ENCODE data around the gene SKAP1.

Gene SKAP1

DNA sequence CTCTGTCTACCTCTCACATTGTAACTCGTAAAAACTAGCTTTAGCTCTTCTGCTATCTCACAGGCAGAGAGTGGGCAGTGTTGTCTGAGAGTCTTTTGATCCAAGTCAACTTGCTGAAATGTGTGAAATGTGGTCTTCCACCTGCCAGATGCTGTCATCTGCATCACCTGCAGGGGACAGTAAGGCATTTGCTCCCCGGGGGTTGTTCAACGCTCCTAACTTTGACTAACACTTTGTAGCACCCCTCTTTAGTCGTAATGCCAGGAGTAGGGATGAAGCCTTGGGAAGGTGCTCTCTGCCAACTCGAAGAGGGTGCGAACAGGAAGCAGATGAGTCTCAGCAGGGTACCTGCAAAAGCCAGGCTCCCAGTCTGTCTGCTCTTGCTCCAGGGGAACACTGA lies 286.4 kb downstream of the SKAP1 start:
- TF ChIP-seq, protein P1, sequence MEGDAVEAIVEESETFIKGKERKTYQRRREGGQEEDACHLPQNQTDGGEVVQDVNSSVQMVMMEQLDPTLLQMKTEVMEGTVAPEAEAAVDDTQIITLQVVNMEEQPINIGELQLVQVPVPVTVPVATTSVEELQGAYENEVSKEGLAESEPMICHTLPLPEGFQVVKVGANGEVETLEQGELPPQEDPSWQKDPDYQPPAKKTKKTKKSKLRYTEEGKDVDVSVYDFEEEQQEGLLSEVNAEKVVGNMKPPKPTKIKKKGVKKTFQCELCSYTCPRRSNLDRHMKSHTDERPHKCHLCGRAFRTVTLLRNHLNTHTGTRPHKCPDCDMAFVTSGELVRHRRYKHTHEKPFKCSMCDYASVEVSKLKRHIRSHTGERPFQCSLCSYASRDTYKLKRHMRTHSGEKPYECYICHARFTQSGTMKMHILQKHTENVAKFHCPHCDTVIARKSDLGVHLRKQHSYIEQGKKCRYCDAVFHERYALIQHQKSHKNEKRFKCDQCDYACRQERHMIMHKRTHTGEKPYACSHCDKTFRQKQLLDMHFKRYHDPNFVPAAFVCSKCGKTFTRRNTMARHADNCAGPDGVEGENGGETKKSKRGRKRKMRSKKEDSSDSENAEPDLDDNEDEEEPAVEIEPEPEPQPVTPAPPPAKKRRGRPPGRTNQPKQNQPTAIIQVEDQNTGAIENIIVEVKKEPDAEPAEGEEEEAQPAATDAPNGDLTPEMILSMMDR (conservative IDR thresholded peaks at IDR 0.05; ENCODE audit: low read depth) = no peak
- DNase-seq (ENCODE audit: low spot score) = no peak
- CTCF ChIA-PET = interaction anchor here (0.6 to 1.1 kb wide), 3 partner anchors 13 to 449 kb away, joined by 3 to 4 read pairs (median 3); no protein-coding TSS in a partner anchor
- no peak overlapping the region for H3K27ac ChIP-seq
- POLR2A ChIA-PET (ENCODE audit: low non-redundant PET) = no interaction called here

DNA sequence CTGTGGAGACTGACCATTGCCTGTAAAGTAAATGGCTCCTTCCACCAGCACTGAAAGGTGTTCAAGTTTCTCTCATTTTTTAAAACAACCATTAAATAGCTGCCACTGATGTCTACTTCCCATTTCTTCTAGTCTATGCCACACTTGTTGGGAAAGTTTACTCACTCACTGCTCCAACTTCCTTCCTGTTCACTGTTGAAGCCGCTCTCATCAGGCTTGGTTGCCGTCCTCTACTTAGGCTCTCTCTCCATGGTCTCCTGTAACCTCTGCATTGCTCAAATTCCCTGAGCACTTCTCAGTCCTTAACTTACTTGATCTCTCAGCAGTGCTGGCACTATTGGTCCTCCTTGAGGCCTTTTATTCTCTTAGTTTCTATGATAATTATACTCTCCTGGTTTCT lies 290.1 kb downstream of the SKAP1 start:
- TF ChIP-seq, protein P1 (conservative IDR thresholded peaks at IDR 0.05; ENCODE audit: low read depth) = no peak
- ChIA-PET POLR2A (ENCODE audit: low non-redundant PET) (no interaction called here), CTCF (no interaction called here)
- DNase-seq (ENCODE audit: low spot score) = no peak
- H3K27ac ChIP-seq = no peak overlapping the region

DNA sequence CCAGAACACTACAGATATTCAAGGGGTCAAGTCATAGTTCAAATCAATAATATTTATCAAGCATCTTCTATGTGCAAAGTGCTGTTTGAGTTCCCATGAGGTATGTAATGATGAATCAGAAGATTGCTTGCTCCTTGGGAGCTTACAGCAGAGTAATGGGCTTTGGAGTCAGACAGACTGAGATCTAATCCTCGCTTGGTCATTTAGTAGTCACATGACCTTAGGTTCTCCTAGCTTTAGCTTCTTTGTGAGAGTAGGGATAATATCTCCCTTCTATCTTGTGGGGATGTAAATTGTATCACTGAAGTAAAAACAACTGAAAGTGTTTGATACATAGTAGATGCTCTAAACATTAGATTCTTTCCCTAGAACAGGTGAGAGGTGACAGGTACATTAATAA lies 292.4 kb downstream of the SKAP1 start:
- no peak overlapping the region for H3K27ac ChIP-seq
- ChIA-PET CTCF (interaction anchor here (1.0 kb wide), 1 partner anchor 9 kb away, joined by 7 read pairs; no protein-coding TSS in a partner anchor), POLR2A (ENCODE audit: low non-redundant PET) (no interaction called here)
- TF ChIP-seq, protein P1 (conservative IDR thresholded peaks at IDR 0.05; ENCODE audit: low read depth) = no peak
- DNase-seq (ENCODE audit: low spot score) = no peak

DNA sequence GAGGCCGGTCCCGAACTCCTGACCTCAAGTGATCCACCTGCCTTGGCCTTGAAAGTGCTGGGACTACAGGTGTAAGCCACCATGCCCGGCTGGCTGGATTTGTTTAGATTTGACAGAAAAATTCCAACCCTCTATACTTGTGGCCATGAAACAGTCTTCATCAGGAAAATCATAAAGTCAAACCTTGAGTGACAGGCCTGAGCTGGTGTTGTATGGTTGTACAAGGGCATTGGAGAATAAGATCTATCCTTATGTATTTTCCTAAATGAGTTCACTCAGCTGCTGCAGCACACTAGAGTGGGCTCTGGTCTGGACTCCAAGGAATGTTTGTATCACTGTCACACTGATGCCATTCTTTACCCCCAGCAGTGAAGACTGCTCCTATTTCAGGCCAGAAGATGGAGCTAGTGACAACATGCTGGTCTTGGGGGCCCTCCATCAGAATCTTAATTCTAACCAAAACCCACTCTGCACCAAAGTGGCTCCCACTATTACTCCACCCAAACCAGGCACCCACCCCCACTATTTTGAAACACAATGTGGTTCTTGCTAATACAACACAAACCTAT lies 295.0 kb downstream of the SKAP1 start:
- TF ChIP-seq, protein P1 (conservative IDR thresholded peaks at IDR 0.05; ENCODE audit: low read depth) = no peak
- ChIA-PET POLR2A (ENCODE audit: low non-redundant PET) (no interaction called here), CTCF (no interaction called here)
- no peak overlapping the region for H3K27ac ChIP-seq
- DNase-seq (ENCODE audit: low spot score) = no peak

DNA sequence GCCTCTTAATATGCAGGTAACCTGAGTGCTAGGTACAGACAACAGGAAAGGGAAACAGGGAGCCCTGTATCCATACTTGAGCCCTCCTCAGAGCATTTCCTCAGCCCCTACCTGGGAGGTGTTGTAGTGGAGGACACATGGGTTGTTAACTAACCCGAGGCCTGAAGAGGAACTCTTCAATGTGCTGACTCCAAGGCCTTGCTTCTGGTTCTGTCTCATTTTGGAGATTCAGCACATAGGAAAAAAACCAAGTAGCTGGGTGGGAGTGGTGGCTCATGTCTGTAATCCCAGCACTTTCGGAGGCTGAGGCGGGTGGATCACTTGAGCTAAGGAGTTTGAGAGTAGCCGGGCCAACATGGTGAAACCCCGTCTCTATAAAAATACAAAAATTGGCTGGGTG lies 297.6 kb downstream of the SKAP1 start:
- H3K27ac ChIP-seq = no peak overlapping the region
- CTCF ChIA-PET = interaction anchor here (0.6 to 2.0 kb wide), 5 partner anchors 35 to 184 kb away, joined by 3 to 12 read pairs (median 3); no protein-coding TSS in a partner anchor
- no peak for DNase-seq (ENCODE audit: low spot score)
- TF ChIP-seq, protein P1 (conservative IDR thresholded peaks at IDR 0.05; ENCODE audit: low read depth) = no peak
- POLR2A ChIA-PET (ENCODE audit: low non-redundant PET) = no interaction called here

DNA sequence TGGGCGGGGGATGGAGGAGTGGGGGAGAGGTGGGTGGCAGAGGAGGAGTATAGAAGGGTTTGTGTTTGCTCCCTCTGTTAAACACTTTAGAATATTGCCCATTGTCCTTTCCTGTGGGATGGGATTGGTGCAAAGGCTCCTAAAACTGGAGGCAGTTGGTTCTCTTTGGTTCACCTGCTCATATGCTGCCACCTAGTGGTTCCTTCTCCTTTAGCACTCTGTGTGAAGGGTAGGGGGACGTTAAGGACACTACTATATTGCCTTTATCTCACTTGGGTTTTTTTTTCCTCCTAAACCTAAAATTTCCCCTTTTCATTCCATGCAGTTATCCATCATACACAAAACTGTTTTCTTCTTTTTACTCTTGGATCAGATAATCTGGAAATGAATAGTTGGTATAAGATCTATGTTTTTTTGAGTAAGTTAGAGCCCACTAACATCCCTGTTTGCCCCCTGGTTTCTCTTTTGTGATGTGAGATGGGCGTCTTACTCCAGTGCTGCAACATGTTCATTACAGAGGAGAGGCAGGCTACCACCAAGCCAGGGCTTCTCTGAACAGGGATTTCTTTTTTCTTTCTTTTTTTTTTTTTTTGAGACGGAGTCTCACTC lies 298.7 kb downstream of the SKAP1 start:
- POLR2A ChIA-PET (ENCODE audit: low non-redundant PET) = interaction anchor here (1.0 kb wide), 1 partner anchor 83 kb away, joined by 3 read pairs; no protein-coding TSS in a partner anchor
- CTCF ChIA-PET = interaction anchor here (0.6 to 2.8 kb wide), 8 partner anchors 12 to 289 kb away, joined by 3 to 18 read pairs (median 4); no protein-coding TSS in a partner anchor
- peak overlapping the region; percentile 53 for H3K27ac ChIP-seq
- TF ChIP-seq, protein P1 (conservative IDR thresholded peaks at IDR 0.05; ENCODE audit: low read depth) = peak; percentile 91
- DNase-seq (ENCODE audit: low spot score) = peak; percentile 67

Data from RWPE1 (cell line).